Gastrocnemius medialis (tissue), 4 donors: ENCODE results near the gene NISCH.

ENCODE experiments used
- CTCF ChIP-seq, 5 experiments: fragments of 450-650 bp in 3 of 5; fragments of 200-600 bp in 2 of 5; sonication (generic) in 2 of 5; IDR thresholded peaks in 4 of 5; conservative IDR thresholded peaks in 1 of 5; 1 replicate in 4 of 5; 2 replicates in 1 of 5; pipeline ENCODE4 v1.5.1; 2016 to 2019; ENCODE audit warnings: antibody characterized with exemption in 5 of 5, mild to moderate bottlenecking in 3 of 5, moderate library complexity in 3 of 5
- POLR2A ChIP-seq, 2 donors: fragments of 450-650 bp; IDR thresholded peaks; one replicate each; pipeline ENCODE4 v1.6.1; 2017; ENCODE audit warnings: antibody characterized with exemption in 2 of 2, mild to moderate bottlenecking in 2 of 2, moderate library complexity in 2 of 2

GRCh38 chr3:52442409-52443267 lies 12.8 kb upstream of the NISCH start:
- TF ChIP-seq CTCF (IDR thresholded peaks at IDR 0.05 in 4 of 5, conservative IDR thresholded peaks at IDR 0.05 in 1 of 5) (no peak), POLR2A (IDR thresholded peaks at IDR 0.05) (no peak)
